SK-N-DZ (cell line): ENCODE data around the gene AP1G1.

Source experiments
- DNase-seq: peaks from one replicate; pipeline ENCODE4 v3.0.0-alpha.2; 2015; ENCODE audit warnings: low spot score

AP1G1 gene

DNA sequence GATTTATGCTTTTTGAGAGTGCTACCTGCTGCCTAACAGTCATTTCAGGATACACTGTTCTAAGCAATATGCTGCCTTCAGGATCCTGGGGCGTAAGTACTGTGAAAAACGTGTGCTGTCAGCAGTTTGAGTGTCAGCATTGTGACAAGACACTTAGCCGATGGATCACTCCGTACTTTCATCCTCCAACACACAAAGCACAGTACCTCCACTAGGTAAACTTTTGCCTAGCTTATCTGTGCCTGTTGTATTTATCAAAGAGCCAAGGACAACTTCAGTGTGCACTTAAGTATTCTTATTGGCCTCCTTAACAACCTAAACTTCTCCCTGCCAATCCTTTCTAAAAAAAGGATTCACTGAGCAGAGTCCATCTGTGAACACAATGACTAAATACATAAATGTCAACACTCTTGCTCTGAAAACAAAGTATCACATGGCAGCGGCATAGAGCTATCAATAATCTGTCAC is 50.3 kb downstream of the AP1G1 start:
- no peak for DNase-seq

DNA sequence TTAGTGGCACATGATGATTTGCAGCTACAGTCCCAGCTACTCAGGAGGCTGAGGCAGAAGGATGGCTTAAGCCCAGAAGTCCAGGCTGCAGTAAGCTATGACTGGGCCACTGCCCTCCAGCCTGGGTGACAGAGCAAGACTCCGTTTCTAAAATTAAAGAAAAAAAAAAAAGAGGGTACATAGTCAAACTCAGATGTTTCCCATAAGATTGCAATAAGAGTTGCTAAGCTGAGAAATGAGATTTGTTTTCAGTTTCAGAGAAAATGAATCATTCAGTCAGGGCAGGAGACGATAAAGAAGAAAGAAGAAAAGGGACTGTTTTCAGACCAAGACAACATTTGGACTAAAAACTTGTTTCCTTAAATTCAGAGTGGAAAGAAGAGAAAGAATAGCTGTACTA is 54.0 kb downstream of the AP1G1 start:
- DNase-seq, result no peak

GRCh38 chr16:71754108-71754507 is 54.5 kb downstream of the AP1G1 start:
- no peak for DNase-seq

DNA sequence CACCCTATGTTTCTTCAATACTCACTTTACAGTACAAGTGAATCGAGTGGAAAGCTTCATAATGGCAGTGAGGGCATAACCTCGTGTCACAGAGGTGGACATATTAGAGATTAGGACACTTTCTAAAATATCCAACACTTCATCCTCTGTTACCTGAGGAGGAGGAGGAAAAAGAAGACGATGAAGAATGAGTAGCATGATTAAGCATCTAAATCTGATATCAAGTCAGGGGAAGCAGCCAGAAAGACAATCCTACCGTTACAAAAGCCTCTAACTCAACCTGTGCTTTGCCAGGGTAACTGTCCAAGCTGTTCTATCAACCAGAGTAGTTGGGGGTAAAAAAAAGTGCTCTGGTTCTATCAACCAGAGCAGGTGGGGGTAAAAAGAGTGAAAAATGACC is 60.4 kb downstream of the AP1G1 start:
- no peak for DNase-seq

DNA sequence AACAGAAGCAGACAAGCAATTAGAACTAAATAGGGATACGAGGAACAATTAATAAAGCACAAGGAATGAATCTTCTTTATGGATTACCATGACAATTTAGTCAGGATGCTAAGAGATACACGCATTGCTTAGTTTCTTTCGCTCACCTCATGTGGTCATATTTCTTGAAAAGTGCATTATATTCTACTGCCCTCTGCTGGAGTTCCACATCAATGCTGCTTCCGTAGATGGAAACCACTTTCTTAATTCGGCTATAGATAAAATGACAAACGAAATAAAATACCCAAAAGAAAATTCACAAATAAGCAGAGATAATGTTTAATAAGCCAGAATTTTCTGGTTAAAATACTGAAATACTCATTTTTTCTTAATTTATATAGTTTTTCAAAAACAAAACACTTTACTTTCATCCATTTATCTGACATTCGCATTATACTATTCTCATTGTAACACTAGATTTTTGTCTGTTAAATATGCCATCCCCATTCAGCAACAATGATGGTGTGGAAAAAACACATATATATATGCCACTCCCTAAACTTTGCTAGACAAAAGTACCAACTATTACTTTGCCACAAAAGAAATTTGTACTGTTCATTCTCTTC is 62.1 kb downstream of the AP1G1 start:
- peak; percentile 28 for DNase-seq

DNA sequence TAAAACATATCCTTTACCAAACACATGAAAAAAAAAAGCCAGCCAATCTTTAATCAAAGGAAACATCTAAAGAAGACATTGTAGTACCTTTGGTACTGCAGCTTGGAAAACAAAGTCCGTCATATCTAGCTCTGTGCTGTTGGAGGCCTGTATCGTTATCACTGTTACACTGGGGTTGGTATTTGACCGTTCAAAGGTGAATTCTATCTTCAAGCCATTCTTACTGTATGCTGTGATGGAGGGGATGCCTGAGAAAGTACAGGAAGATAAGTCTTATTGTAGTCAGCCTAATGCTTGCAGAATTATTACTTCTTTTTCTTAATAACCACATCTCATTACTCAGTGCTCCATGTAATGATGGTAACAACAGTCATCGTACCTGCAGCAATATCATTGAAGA is 69.8 kb downstream of the AP1G1 start:
- no peak for DNase-seq

- DNase-seq, result no peak
Measured at GRCh38 chr16:71737501-71737900, 71.1 kb downstream of the AP1G1 start.

GRCh38 chr16:71734511-71734910 is 74.1 kb downstream of the AP1G1 start:
- DNase-seq, result no peak

DNA sequence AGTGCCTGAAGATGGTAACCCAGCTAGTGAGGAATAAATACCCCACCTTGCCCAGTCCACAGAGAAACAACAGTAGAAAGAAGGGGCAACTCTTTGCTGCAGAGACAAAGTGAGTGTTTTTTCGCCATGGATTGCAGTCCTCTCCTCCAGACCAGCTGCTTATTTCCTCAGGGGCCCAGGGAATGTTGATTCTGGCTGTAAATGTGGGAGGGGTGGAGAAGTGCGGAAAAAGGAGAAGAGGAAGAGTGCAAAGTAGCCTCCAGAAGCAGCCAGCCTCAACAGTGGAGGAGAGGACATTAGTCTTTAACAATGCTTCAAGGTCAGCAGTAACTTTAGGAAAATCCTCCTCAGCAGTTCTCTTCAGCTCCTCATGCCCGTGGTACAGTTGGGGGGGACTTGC is 76.0 kb downstream of the AP1G1 start:
- no peak for DNase-seq

- DNase-seq, result no peak
Measured at GRCh38 chr16:71727551-71728324, 80.9 kb downstream of the AP1G1 start.

DNA sequence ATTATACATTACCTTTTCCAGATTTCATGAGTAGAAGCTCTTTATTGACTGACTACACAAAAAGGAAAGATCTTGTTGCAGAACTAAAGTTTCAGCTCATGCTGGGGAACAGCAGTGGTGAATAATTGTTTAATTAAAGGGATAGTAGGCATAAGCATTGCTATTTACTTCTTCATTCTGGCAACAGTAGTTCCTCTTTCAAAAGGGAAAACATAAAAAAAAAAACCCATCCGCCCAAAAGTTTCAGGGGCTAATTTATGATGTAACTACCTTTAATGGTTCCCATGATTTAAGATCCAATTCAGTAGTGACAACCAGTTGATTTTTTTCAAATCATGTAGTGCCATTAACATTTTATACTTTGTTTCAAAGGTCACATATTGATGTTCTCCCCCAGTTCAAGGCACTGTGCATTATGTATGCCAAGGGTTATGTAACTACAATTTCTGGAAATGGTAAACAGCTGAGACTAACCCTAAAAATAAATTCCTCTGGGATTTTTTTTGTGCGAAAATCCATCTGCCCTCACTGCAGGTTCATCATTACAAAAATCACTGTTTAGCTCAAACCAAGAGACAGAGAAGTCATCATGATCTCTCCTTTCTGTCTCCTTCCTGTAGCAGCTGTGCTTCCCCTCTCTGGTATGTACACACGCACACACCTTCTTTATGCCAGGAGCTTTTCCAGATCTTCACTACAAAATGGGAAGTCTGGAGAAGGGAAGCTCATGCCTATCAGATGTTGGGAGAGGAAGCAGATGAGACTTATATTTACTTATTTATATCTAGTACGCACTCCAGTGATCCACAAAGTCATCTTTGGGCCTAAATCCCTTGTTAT is 81.9 kb downstream of the AP1G1 start:
- DNase-seq, result no peak

DNA sequence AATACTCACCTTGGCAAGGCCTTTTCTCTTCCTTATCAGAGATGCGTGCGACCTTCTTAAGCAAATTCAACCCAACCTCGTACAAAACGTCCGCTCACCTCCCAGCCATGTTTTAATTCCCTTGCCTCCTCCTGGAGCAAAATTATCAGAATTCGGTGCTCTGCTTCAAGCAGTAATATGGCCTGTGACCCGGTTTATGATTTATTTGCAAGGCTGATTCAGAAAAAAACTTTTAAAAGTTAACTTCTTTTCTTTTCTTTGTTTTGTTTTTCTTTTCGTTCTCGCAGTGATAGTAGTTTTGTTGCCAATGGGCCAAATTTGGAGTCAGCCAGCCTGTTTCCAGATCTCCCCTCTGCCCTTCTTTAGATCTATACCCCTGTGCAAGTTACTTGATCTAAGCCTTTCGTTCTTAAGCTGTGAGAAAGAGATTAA is 84.3 kb downstream of the AP1G1 start, which contains the start of gene PHLPP2:
PHLPP2 (minus strand) TSS at position 382 of the 432 bp plus-strand sequence. CDS start 9,906 bp downstream, outside the sequence.
- no peak for DNase-seq

DNA sequence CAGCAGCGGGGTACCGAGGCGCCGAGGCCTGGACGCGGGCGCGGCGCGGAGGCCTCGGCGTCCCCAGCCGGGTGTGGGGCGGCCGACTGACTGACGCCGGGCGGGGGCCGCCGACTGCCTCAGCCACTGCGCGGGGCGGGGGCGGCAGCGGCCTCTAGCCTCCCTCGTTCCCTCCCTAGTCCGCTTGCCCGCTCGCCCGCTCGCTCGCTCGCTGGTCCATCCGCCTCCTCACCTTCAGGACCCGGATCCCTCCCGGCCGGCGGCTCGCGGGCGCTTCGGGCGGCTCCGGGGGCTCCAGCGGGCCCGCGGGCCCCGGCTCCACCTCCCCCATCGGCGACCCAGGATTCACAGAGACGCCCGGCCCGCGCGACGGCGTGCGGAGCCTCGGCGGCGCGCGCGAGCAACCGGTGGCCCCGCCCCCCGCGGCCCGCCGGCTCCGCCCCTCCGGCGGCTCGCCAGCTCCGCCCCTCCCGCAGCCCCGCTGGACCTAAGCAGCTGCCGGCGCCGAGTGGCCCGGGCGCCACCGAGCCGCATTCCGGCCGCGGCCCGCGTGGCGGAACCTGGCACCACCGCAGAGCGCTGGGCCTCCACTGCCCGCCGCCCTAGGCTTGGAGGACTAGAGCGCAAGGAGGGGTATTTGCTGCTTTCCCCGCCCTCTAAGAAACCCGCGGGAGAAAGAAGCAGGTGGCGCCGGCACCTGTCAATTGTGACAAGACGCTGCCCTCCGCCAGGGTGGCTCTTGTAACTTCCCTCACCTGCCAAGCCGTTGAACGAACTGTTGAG is 84.9 kb downstream of the AP1G1 start:
- DNase-seq, result peak; percentile 67

DNA sequence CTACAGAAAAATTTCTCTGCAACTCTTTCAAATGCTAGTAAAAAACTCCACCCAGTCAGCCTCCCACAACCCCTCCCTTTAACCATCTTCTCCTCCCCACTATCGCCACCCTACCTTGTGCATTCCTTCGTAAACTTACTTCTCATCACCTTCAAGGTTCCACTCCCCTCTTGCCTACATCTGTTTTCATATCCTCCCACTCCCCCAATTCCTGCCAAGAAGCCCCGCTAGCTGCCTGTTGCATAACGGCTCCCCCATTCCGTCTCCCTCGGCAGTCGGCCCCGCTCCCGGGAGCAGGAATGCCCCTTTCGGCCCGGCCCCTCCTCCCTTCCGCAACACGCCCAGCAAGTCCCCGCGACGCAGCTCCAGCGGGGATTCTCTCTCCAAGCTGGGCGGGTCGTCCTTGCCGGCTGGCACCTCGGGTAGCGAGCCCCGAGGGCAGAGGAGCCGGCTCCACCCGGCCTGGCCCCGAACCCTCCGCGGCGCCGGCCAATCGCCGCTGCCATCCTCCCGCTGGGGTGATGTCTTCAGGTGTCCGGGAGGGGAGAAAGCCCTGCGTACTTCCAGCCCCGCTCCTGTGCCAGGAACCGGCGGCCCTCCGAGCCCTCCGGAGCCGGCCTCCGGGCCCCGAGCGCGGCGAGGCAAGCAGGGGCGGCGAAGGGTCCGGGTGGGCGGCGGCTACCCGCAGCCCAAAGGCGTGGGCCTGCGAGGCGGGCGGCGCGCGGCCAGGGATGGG is 85.7 kb downstream of the AP1G1 start:
- DNase-seq, result peak; percentile 67

DNA sequence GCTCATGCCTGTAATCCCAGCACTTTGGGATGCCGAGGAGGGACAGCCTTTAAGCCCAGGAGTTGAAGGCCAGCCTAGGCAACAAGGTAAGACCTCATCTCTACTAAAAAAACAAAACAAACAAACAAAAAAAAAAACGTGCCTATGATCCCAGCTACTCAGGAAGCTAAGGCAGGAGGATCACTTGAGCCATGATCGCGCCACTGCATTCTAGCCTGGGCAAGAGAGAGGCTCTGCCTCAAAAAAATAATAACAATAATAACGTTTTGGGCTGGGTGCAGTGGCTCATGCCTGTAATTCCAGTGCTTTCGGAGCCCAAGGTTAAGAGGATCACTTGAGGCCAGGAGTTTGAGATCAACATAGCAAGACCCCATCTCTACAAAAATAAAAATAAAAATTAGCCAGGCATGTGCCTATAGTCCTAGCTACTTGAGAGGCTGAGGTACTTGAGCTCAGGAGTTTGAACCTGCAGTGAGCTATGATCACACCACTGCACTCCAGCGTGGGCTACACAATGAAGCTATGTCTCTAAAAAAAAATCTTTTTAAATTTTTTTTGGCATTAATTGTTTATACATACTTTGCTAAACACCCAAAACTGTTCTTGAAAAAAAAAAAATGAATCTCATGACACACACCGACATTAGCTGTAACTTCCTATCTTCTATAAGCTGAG is 87.4 kb downstream of the AP1G1 start:
- no peak for DNase-seq

DNA sequence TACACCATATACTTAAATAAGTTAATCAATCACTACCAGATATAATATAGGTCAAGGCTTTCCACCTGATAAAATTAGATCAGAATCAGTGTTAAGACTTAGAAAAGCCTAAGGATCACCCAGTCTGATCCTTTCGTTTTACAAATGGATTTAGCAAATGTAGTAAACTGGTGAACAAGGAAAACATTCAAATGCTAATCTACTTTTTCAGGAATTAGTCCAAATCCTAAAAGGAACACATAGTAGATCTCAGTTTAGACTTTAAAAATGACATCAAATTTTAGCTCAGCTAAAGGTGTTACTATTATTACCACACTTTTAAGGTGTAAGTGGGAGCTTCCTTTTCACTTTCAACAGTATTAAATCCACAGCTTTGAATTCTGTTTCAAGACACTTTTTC is 96.1 kb downstream of the AP1G1 start:
- DNase-seq, result no peak

GRCh38 chr16:71711789-71712188 is 96.8 kb downstream of the AP1G1 start:
- DNase-seq, result no peak

GRCh38 chr16:71709229-71709781 is 99.3 kb downstream of the AP1G1 start:
- no peak for DNase-seq

DNA sequence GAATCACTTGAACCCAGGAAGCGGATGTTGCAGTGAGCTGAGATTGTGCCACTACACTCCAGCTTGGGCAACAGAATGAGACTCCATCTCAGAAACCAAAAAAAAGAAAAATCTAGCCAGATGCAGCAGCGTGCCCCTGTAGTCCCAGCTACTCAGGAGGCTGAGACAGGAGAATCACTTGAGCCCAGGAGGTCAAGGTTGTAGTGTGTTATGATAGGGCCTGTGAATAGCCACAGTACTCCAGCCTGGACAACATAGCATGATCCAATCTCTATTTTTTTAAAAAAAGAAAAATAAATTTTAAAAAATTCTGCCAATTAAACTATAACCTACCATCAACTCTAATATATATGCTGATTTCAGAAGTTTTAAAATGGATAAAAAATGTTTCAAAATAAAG is 99.9 kb downstream of the AP1G1 start:
- DNase-seq, result no peak

DNA sequence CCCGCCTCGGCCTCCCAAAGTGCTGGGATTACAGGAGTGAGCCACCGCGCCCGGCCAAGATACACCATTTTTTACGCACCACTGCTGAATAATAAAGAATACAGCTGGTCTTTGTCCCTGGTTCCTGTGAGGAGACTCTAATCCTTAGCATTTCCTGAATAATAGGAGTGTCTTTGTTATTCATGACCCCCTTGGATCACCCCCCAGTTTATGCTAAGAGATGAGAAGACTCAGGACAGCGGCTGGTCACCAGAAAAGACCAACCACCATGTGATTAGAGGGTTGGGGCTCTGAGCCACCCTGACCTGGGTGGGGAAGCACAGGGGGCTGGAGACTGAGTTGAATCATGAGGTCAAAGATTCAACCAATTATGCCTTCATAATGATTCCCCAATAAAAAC is 101.4 kb downstream of the AP1G1 start:
- no peak for DNase-seq
